ENCODE measurements around the gene SH3BP5. TPM values are rescaled to one million over a fixed set of nuclear protein-coding genes. Genes with fewer than 3 reads are reported as not detected.
"Not testable (repeated sequence)": the region's sequence is repeated elsewhere in the genome, so short reads cannot be mapped to it uniquely, and the experiment has no call there.

SH3BP5 gene
- total RNA-seq, 1 donor, result 9.1 TPM

DNA sequence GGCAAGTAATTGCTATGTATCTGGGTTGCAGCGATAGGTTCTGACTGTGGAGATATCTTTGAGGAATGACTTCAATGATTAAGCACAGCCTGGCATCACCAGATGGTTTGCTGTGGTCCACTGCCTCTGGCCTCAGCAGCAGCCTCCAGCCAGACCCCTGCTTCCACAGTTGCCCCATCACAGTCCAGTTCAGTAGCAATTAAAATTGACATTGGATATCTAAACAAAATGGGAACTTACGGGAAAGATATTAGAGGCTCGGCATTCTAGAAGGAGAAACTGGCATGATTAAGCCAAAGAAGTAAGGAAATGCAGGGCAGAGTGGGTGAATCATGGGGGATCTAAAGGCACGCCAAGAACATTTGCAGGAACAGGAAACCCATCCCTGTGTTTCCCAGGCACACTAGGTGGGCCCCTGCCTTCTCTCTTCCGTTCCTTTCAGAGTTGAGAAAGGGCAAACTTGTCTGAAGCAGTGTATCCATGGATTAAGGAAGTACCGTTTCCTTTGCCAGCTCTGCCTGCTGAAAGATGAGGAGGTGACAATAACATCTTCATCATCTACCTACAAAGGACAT is 36.3 kb upstream of the SH3BP5 start:
- no peak for TF ChIP-seq CTCF (IDR thresholded peaks at IDR 0.05; ENCODE audit: insufficient read depth, low read depth, low read length)
- H3K4me3 ChIP-seq (ENCODE audit: low read depth, low read length), result no peak overlapping the region
- DNase-seq (ENCODE audit: low read depth), result no peak

DNA sequence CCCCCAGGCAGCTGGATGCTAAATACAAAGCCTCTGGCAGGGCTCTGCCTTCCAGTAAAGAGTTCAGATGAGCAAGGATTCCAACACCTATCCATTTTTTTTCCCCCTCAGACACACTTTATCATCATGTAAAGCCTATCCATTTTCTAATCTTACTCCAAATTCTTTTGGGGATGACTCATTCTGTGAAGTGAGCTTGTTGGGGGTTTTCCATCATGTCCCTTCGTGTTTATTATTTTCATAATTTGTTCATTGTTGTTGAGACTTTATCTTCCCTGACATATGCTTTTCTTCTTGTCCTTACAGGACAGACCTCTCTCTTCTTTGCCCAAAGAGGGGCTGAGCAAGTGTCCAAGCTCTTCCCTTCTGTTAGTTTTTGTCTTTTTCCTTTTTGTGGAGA is 34.7 kb upstream of the SH3BP5 start:
- DNase-seq (ENCODE audit: low read depth), result peak; percentile 37
- H3K4me3 ChIP-seq (ENCODE audit: low read depth, low read length), result no peak overlapping the region
- no peak for TF ChIP-seq CTCF (IDR thresholded peaks at IDR 0.05; ENCODE audit: insufficient read depth, low read depth, low read length)

- DNase-seq (ENCODE audit: low read depth); H3K4me3 ChIP-seq (ENCODE audit: low read depth, low read length): not testable (repeated sequence)
Measured at GRCh38 chr3:15364078-15364477, 31.7 kb upstream of the SH3BP5 start.

GRCh38 chr3:15361494-15362214 is 29.3 kb upstream of the SH3BP5 start:
- H3K4me3 ChIP-seq (ENCODE audit: low read depth, low read length), result no peak overlapping the region

DNA sequence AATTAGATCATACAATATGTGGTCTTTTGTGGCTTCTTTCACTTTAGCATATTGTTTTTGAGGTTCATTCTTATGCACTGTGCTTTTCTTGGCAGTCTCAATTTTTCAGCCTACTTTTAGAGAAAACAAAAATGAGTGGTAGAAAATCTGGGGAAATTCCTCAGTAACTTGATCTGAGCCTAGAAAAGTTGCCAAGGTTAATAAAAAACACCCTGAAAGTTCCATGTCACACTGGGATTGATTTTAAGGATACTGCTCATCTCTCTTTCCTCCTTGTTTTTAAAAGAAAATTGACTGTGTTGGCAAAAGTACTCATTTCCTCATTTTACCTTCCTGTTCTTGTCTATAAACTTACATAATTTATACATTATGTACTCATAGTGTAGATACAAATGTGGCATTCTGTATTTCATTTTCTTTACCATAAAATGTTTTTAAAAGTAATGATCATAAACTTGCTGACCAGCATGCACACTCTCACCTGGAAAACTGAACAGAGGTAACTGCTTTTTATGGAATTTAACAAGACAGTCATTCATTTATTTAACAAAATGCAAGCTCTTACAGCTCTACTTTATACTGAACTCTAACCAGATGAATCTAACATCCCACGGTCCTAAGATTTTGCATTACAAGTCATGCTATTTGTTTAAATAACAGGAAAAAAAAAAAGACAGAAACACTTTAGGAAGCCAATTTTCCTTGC is 28.6 kb upstream of the SH3BP5 start:
- DNase-seq (ENCODE audit: low read depth), result peak; percentile 46
- H3K4me3 ChIP-seq (ENCODE audit: low read depth, low read length), result no peak overlapping the region

More at GRCh38 chr3:15361494-15362214, 29.3 kb upstream of the SH3BP5 start:
- peak; percentile 31 for DNase-seq (ENCODE audit: low read depth)
- TF ChIP-seq CTCF (IDR thresholded peaks at IDR 0.05; ENCODE audit: insufficient read depth, low read depth, low read length), result no peak

GRCh38 chr3:15359677-15360397 is 27.5 kb upstream of the SH3BP5 start:
- DNase-seq (ENCODE audit: low read depth), result no peak

More for the DNA sequence above, 28.6 kb upstream of the SH3BP5 start:
- TF ChIP-seq CTCF (IDR thresholded peaks at IDR 0.05; ENCODE audit: insufficient read depth, low read depth, low read length), result no peak

GRCh38 chr3:15356651-15357061 is 24.3 kb upstream of the SH3BP5 start:
- not testable (repeated sequence) for DNase-seq (ENCODE audit: low read depth); H3K4me3 ChIP-seq (ENCODE audit: low read depth, low read length)

More at GRCh38 chr3:15359677-15360397, 27.5 kb upstream of the SH3BP5 start:
- H3K4me3 ChIP-seq (ENCODE audit: low read depth, low read length), result no peak overlapping the region
- no peak for TF ChIP-seq CTCF (IDR thresholded peaks at IDR 0.05; ENCODE audit: insufficient read depth, low read depth, low read length)

Measured in fibroblast of villous mesenchyme (primary cell).